Right cardiac atrium (tissue), 5 donors: Measurements from ENCODE around the gene GRID2. TPM values are rescaled to one million over a fixed set of nuclear protein-coding genes. Genes with fewer than 3 reads are reported as not detected.

Experiments
- ATAC-seq, 2 donors: fragments of 200-7000 bp; cut with Tn5 transposase; one replicate each; pipeline versions ENCODE4 v1.8.0 to v1.9.1; 2020; ENCODE audit warnings: moderate library complexity in 2 of 2, mild to moderate bottlenecking in 1 of 2
- DNase-seq, 3 donors: peaks; one replicate each; pipeline ENCODE4 v3.0.0-alpha.2; 2020
- H3K27ac ChIP-seq: one replicate; pipeline ENCODE4 v1.5.1; 2013; ENCODE audit warnings: mild to moderate bottlenecking, low read length, control low read depth, moderate library complexity
- H3K27me3 ChIP-seq: one replicate; pipeline ENCODE4 v1.6.1; 2013; ENCODE audit not compliant: control insufficient read depth, insufficient read depth
- H3K4me1 ChIP-seq: one replicate; pipeline ENCODE4 v1.6.1; 2013; ENCODE audit warnings: low read length; ENCODE audit not compliant: control insufficient read depth, insufficient read depth
- H3K4me3 ChIP-seq: one replicate; pipeline ENCODE4 v1.5.1; 2013; ENCODE audit warnings: low read length, control low read depth
- H3K9me3 ChIP-seq: one replicate; pipeline ENCODE4 v1.6.1; 2013; ENCODE audit warnings: low read length; ENCODE audit not compliant: control insufficient read depth
- WGBS: extraction: QIAGEN DNeasy Blood & Tissue Kit; methylation state at CpG from one replicate; pipeline ENCODE4 v1.1.7; 2013; 5-methylcytosine and 5-hydroxymethylcytosine counted together
- intact Hi-C, 4 donors: fragments of 100-400 bp; cut with DNase I; formaldehyde crosslinking; loops; one replicate each; pipeline versions ENCODE4 v1.11.0 to v1.14.0; 2022 to 2023
- polyA plus RNA-seq: library from polyadenylated mRNA; stranded (reverse); fragments of 200-250 nt; gene quantifications from one replicate; pipeline ENCODE4 v1.2.3, GENCODE V29; 2013
- total RNA-seq, 4 donors: library from RNA; stranded (reverse); fragmentation: NEBNext Ultra II Directional; extraction: Animal tissue kit (Norgen Biotek cat#: 25700); gene quantifications; one replicate each; pipeline ENCODE4 v1.2.1, GENCODE V29; 2021
- donor health status: healthy with polysubstance abuse.
- donor health status: DM: no; HTN: yes; CAD: no.
- donor health status: DM: no; HTN: no; CAD: no.
- donor health status: DM: no; HTN: yes; CAD: no; lungs with severe emphysema.
- donor health status: DM: yes; HTN: yes; CAD: no.

Gene GRID2
- total and polyA plus RNA-seq, 5 donors, result 0.09 to 1.0 (median 0.47) TPM

DNA sequence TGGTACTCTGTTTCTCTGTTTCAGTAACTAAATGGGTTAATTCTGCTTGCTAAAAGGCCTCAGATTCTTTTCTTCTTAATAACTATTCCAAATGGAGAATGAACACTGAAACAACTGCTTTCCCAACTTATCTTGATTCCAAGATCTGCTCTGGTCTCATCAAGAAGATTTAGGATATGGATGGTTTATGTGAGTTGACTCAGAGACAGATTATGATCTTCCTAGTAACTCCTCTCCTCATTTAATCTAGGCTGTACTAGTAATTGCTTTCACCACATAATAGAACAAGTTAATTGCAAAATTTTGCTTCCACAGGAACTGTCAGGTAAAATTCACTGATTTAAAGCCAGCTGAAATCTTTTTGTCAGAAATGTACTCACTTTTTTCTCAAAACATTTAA, 537.1 kb downstream of the GRID2 start:
- DNase-seq, result no peak
- Histone ChIP-seq H3K4me3 (no peak overlapping the region), H3K9me3 (no peaks in the 10 kb centered on the region), H3K4me1 (no peaks in the 10 kb centered on the region), H3K27ac (no peak overlapping the region), H3K27me3 (no peaks in the 10 kb centered on the region)
- no peak for ATAC-seq
- intact Hi-C loops, result no loop called here

GRCh38 chr4:92843784-92844183, 540.0 kb downstream of the GRID2 start:
- no peak overlapping the region for H3K27ac ChIP-seq
- H3K4me3 ChIP-seq, result no peak overlapping the region
- intact Hi-C loops, result no loop called here
- no peak for DNase-seq
- ATAC-seq, result no peak
- no peaks in the 10 kb centered on the region for H3K9me3 ChIP-seq
- 90% methylated on average over 4 of the region's 4 CpGs for WGBS
- H3K4me1 ChIP-seq, result no peaks in the 10 kb centered on the region
- no peaks in the 10 kb centered on the region for H3K27me3 ChIP-seq

DNA sequence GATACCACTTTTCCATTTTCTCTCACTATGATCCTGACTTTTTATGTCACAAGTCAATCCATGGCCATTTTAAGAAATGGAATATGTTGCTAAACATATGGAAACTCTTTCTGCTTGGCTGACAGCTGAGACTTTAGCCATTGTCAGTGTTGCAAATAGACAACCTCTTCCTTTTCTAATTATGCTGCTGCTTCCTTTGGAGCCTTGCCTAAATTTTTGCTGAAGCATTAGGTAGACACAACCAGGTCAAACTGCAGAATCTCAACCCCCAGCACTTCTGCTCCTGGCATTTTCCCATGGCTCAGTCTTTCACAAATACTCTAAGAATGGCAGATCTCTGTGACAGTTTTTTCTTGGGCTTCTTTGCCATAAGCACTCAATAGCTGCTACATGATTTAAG, 543.3 kb downstream of the GRID2 start:
- DNase-seq (no peak), ATAC-seq (no peak)
- intact Hi-C loops, result no loop called here
- no peak overlapping the region for H3K27ac ChIP-seq
- H3K4me3 ChIP-seq, result no peak overlapping the region
- no peaks in the 10 kb centered on the region for H3K9me3 ChIP-seq
- H3K27me3 ChIP-seq, result no peaks in the 10 kb centered on the region
- H3K4me1 ChIP-seq, result no peaks in the 10 kb centered on the region

DNA sequence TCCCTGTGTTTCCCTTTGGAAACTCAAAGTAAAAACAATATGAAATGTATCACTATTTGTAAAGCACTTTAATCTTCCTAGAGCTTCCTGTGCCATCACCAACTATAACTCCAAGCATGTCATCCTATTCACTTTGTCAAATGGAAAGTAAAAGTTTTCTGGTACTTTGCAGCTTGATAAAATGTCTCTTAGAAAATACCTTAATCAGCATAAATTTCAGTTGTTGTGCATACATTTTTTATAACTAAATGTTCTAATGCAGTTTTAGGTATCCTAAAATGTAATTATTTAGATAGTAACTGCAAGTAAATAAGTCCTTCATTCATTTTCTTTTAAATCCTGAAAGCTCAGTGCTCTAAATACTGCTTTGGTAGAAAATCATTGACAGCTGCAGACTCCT, 558.7 kb downstream of the GRID2 start:
- ATAC-seq (no peak), DNase-seq (no peak)
- Histone ChIP-seq H3K9me3 (no peaks in the 10 kb centered on the region), H3K4me3 (no peak overlapping the region), H3K27me3 (no peaks in the 10 kb centered on the region), H3K27ac (no peak overlapping the region), H3K4me1 (no peaks in the 10 kb centered on the region)
- intact Hi-C loops, result no loop called here

GRCh38 chr4:92864096-92864495, 560.3 kb downstream of the GRID2 start:
- Histone ChIP-seq H3K27ac (no peak overlapping the region), H3K4me1 (no peaks in the 10 kb centered on the region), H3K9me3 (no peaks in the 10 kb centered on the region), H3K27me3 (no peaks in the 10 kb centered on the region), H3K4me3 (no peak overlapping the region)
- intact Hi-C loops, result no loop called here
- 38% methylated on average over 1 of the region's 1 CpG for WGBS
- ATAC-seq, result no peak
- DNase-seq, result no peak

DNA sequence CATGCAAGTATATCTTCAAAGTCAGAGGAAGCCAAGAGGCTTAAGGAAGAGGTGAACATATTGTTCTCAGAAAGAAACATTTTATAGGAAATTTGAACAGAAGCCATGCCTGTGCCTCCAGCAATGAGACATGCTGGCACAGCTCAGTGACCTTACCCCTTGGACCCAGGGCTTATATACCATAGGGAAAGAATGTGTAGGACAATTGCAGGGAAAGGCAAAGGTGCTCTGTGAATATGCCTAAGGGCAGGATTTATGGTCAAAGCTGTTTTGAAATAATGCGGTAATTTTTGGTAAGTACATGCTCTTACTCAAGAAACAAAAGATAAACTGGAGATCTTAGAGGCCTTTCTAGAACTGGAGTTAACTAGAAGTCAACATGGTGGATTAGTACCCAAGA, 568.8 kb downstream of the GRID2 start:
- intact Hi-C loops, result no loop called here
- 97% methylated on average over 1 of the region's 1 CpG for whole genome bisulfite sequencing
- ATAC-seq (no peak), DNase-seq (no peak)
- Histone ChIP-seq H3K27me3 (no peaks in the 10 kb centered on the region), H3K27ac (no peak overlapping the region), H3K4me1 (no peaks in the 10 kb centered on the region), H3K9me3 (no peaks in the 10 kb centered on the region), H3K4me3 (no peak overlapping the region)

GRCh38 chr4:92885632-92886031, 581.9 kb downstream of the GRID2 start:
- Histone ChIP-seq H3K27me3 (no peaks in the 10 kb centered on the region), H3K4me3 (no peak overlapping the region), H3K9me3 (no peaks in the 10 kb centered on the region), H3K4me1 (no peaks in the 10 kb centered on the region), H3K27ac (no peak overlapping the region)
- DNase-seq (no peak), ATAC-seq (no peak)
- WGBS, result 31% methylated on average over 1 of the region's 1 CpG
- intact Hi-C loops, result no loop called here

GRCh38 chr4:92952426-92952825, 648.7 kb downstream of the GRID2 start:
- no peak for ATAC-seq

GRCh38 chr4:92952897-92953296, 649.1 kb downstream of the GRID2 start:
- Histone ChIP-seq H3K27ac (no peak overlapping the region), H3K4me3 (no peak overlapping the region), H3K9me3 (no peaks in the 10 kb centered on the region), H3K27me3 (no peaks in the 10 kb centered on the region), H3K4me1 (no peaks in the 10 kb centered on the region)
- ATAC-seq (no peak), DNase-seq (no peak)
- 86% methylated on average over 3 of the region's 3 CpGs for WGBS
- intact Hi-C loops, result no loop called here

More at GRCh38 chr4:92952426-92952825, 648.7 kb downstream of the GRID2 start:
- Histone ChIP-seq H3K27me3 (no peaks in the 10 kb centered on the region), H3K27ac (no peak overlapping the region), H3K4me1 (no peaks in the 10 kb centered on the region), H3K4me3 (no peak overlapping the region), H3K9me3 (no peaks in the 10 kb centered on the region)
- 90% methylated on average over 2 of the region's 2 CpGs for WGBS
- DNase-seq, result no peak
- intact Hi-C loops, result no loop called here

GRCh38 chr4:92953462-92953861, 649.7 kb downstream of the GRID2 start:
- Histone ChIP-seq H3K4me3 (no peak overlapping the region), H3K4me1 (no peaks in the 10 kb centered on the region), H3K27ac (no peak overlapping the region), H3K9me3 (no peaks in the 10 kb centered on the region), H3K27me3 (no peaks in the 10 kb centered on the region)
- 82% methylated on average over 3 of the region's 3 CpGs for WGBS
- no peak for DNase-seq
- no peak for ATAC-seq
- intact Hi-C loops, result no loop called here

DNA sequence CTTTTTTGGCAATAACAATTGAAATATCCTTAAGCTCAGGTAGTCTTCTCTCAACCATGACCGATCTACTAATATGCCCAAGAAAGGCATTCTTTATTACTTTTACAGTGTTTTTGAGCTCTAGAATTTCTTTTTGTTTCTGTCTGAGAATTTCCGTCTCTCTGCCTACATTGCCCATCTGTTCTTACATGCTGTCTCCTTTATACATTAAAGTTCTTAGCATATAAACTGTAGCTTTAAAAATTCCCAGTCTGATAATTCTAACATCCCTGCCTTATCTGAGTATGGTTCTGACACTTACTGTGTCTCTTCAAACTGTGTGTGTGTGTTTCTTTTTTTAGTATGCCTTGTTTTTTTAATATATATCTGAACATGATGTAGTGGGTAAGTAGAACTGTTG, 658.1 kb downstream of the GRID2 start:
- Histone ChIP-seq H3K27me3 (no peaks in the 10 kb centered on the region), H3K9me3 (no peaks in the 10 kb centered on the region), H3K4me3 (no peak overlapping the region), H3K4me1 (no peaks in the 10 kb centered on the region), H3K27ac (no peak overlapping the region)
- no peak for ATAC-seq
- DNase-seq, result no peak
- WGBS, result 83% methylated on average over 2 of the region's 2 CpGs
- intact Hi-C loops, result no loop called here

DNA sequence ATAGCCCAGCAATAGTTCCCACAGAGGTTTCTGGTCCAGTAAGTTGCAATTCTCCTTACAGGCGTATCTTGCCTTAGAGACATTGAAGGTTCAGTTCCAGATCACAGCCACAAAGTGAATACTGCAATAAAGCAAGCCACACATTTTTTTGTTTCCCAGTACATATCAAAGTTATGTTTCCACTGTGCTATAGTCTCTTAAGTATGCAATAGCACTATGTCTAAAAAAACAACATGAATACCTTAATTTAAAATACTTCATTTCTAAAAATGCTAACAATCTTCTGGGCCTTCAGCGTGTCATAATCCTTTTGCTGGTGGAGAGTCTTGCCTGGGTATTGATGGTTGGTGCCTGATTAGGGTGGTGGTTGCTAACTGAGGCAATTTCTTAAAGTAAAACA, 659.1 kb downstream of the GRID2 start:
- no peaks in the 10 kb centered on the region for H3K9me3 ChIP-seq
- 93% methylated on average over 2 of the region's 2 CpGs for WGBS
- H3K27ac ChIP-seq, result no peak overlapping the region
- ATAC-seq (no peak), DNase-seq (no peak)
- intact Hi-C loops, result no loop called here
- H3K4me1 ChIP-seq, result no peaks in the 10 kb centered on the region
- H3K4me3 ChIP-seq, result no peak overlapping the region
- H3K27me3 ChIP-seq, result no peaks in the 10 kb centered on the region
